ENCODE data around the gene MAP3K20. TPM values are rescaled to one million over a fixed set of nuclear protein-coding genes. Genes with fewer than 3 reads are reported as not detected.
"Not testable (repeated sequence)": the region's sequence is repeated elsewhere in the genome, so short reads cannot be mapped to it uniquely, and the experiment has no call there.

Gene MAP3K20
- total and polyA plus RNA-seq, 2 experiments from 2014 or later = 7.6 to 9.6 TPM

GRCh38 chr2:173038257-173038656 is 37.4 kb upstream of the MAP3K20 start:
- H3K36me3 Mint-ChIP-seq (ENCODE audit: low read depth); H3K4me1 ChIP-seq (ENCODE audit: insufficient read depth); H3K4me2 ChIP-seq; H3K27ac ChIP-seq (ENCODE audit: low read depth); H2AFZ ChIP-seq; DNase-seq (ENCODE audit: low spot score); H3K4me1 Mint-ChIP-seq; H3F3A ChIP-seq (replicated peaks; ENCODE audit: low read depth); H3K36me3 ChIP-seq (ENCODE audit: insufficient read depth); H3K9me2 ChIP-seq (ENCODE audit: insufficient read depth); H3K9me3 Mint-ChIP-seq; H4K20me1 ChIP-seq (replicated peaks; ENCODE audit: insufficient read depth); ATAC-seq; H3K79me2 ChIP-seq (replicated peaks; ENCODE audit: insufficient read depth); H3K4me3 ChIP-seq; H3K27me3 Mint-ChIP-seq (ENCODE audit: insufficient read depth, low read depth, poor library complexity); H3K27ac Mint-ChIP-seq; H3K27me3 ChIP-seq (ENCODE audit: insufficient read depth); H3K4me3 Mint-ChIP-seq: not testable (repeated sequence)

GRCh38 chr2:173040729-173041128 is 34.9 kb upstream of the MAP3K20 start:
- Mint-ChIP-seq H3K27ac (no peak overlapping the region), H3K36me3 (ENCODE audit: low read depth) (no peaks in the 10 kb centered on the region), H3K4me3 (no peak overlapping the region), H3K9me3 (no peaks in the 10 kb centered on the region), H3K27me3 (ENCODE audit: insufficient read depth, low read depth, poor library complexity) (no peaks in the 10 kb centered on the region), H3K4me1 (peaks cover 12% of the 10 kb centered on the region; the same call in 2 of the 3 replicates)
- H3K36me3 ChIP-seq (ENCODE audit: insufficient read depth) = no peaks in the 10 kb centered on the region
- H3K4me2 ChIP-seq = no peak overlapping the region
- H3F3A ChIP-seq (replicated peaks; ENCODE audit: low read depth) = no peaks in the 10 kb centered on the region
- H3K9me2 ChIP-seq (ENCODE audit: insufficient read depth) = no peaks in the 10 kb centered on the region
- no peaks in the 10 kb centered on the region for H3K79me2 ChIP-seq (replicated peaks; ENCODE audit: insufficient read depth)
- no peak overlapping the region for H2AFZ ChIP-seq
- DNase-seq (ENCODE audit: low spot score) (no peak), ATAC-seq (no peak)
- H3K4me1 ChIP-seq (ENCODE audit: insufficient read depth) = no peaks in the 10 kb centered on the region; the same call in 1 of the 2 replicates
- no peak overlapping the region for H3K4me3 ChIP-seq
- H3K27me3 ChIP-seq (ENCODE audit: insufficient read depth) = no peaks in the 10 kb centered on the region
- no peaks in the 10 kb centered on the region for H4K20me1 ChIP-seq (replicated peaks; ENCODE audit: insufficient read depth)
- H3K27ac ChIP-seq (ENCODE audit: low read depth) = no peak overlapping the region
- TF ChIP-seq STAT1 (IDR thresholded peaks at IDR 0.05; ENCODE audit: unreplicated experiment) (no peak), EZH2 (IDR thresholded peaks at IDR 0.05; ENCODE audit: low read depth, unreplicated experiment) (no peak), EZH2phosphoT487 (IDR thresholded peaks at IDR 0.05; ENCODE audit: unreplicated experiment) (no peak), JUNB (IDR thresholded peaks at IDR 0.05; ENCODE audit: unreplicated experiment) (no peak), ZNF462 (CRISPR knock-in tag; IDR thresholded peaks at IDR 0.05) (no peak), CTCF (conservative IDR thresholded peaks at IDR 0.05; ENCODE audit: low read depth in 2 of 2) (no peak), POLR2AphosphoS5 (IDR thresholded peaks at IDR 0.05; ENCODE audit: low read depth) (no peak), REST (IDR thresholded peaks at IDR 0.05; ENCODE audit: unreplicated experiment) (no peak), NANOG (IDR thresholded peaks at IDR 0.05; ENCODE audit: borderline replicate concordance) (no peak), ETS1 (IDR thresholded peaks at IDR 0.05) (no peak)
